Retina (tissue), 1 donor: ENCODE results near the gene ARHGEF7.
A peak's percentile ranks its signal among the peaks of the same experiment; 100 is the strongest.

Experiments used
- DNase-seq: peaks from one replicate; pipeline ENCODE4 v3.0.0-alpha.2; 2016

The ARHGEF7 gene

DNA sequence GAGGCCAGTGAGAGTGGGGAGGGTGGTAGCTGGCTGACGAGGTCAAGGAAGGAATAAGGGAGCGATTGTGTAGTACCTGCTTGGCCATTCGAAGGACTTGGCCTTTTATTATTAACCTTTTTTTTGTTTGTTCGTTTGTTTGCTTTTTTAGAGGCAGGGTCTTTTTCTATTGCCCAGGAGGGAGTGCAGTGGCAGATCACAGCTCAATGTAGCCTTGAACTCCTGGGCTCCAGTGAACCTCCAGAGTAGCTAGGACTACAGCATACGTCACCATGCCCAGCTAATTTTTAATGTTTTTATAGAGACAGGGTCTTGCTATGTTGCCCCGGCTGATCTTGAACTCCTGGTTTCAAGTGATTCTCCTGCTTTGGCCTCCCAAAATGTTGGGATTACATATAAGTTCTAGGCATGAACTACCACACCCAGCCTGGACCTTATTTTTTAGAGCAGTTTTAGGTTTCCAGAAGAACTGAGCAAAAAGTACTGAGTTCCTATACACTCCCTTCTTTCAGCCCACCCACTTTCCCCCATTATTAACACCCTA is 25.5 kb downstream of the ARHGEF7 start:
- no peak for DNase-seq

DNA sequence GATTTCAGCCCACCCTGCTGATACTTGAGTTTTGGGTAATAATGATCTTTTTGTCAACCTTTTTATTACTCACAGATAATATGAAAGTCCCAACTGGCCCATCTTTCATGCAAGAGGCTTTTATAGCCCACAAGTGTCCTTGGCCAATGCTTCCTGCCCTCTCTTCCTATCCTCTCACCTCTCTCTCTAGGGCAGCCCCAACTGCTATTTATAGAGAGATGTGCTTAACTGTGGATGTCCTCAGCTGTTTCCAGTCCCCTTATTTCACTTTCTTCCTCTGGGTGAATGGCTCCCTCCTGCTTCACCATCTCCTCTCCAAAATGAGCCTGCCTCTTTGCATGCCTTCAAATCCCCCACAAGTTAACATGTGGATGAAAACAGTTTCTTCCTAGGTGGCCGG is 27.4 kb downstream of the ARHGEF7 start:
- no peak for DNase-seq

DNA sequence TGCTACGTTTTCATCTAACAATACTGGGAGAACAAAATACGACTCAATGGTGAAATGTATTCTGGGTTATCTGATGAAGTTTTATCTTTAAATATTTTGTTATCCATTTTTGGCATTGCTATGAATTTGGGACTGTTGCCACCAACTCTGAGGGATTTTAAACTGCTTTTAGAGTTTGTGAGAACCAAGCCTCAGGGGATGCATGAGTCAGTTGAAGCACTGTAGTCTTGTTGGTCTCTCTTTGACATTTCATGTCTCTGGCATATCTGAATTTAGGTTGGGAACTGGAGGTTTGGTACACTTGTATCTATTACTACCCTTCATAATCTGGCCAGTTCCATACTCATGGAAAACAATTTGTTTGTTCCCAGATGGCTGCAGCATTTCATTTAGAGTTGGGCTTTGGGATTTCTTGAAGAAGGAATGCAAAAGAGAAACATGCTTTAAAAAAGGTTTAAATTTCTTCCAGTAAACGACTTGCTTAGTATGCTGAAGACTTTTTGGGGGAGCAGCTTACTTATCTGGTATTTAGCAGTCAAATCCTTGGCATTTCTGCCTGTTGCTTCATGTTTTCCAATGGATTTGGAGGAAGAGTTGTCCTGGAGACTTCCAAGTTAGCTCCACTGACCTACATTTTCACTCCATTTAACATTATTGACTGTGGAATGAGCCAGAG is 28.9 kb downstream of the ARHGEF7 start:
- DNase-seq: no peak

DNA sequence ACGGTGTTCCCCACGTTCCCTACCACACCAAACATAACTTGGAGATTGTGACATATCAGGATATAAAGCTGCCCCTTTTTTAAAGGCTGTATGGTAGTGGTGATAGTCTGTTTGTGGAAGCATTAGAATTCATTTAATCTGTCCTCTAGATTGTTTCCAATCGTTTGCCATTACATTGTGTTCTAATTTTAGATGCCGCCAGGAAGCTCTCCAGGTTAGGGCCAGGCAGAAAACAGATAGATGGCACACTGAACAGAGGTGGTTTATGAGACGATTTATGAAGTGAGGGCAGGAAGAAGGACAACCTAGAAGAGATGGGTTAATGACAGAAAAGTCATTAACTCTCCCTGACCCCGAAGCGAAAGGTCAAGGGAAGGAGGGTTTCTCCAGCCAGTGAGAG is 30.0 kb downstream of the ARHGEF7 start:
- no peak for DNase-seq

DNA sequence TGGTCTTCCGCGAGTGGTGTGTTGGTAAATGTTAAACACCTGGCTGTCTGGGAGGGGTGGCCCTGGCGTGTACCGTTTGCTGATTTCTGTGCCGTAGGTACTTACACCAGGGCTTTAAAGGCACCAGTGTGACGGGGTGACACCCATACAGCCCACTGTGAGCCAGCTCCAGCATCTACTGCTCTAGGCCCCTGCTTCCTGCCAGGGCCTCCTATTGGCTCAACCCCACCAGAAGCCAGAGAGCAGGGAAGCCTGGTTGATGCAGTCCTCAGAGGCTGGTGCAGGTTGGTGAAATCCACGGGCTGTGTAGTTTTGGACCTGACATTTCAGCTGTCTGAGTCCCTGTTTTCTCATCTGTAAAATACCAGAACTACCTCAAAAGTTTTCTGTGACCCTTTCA is 30.4 kb downstream of the ARHGEF7 start:
- no peak for DNase-seq

DNA sequence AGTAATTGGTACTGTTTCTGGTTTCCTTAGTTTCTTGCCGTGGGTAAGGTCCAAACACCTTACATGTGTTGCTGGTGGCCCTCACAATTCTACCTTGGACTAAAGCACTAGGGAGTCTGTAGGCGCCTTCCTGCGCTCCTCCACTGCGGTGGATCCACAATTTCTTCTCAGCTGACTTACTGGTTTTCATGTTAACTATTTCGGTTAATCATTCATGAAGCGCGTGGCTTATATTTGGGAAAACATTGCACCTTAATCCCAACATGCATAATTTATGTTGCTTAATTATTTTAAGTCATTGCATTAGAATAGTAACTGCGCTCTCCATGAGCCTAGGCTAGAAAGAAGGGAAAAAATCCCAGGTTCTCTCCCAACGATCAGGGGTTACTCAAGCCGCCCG is 37.7 kb downstream of the ARHGEF7 start:
- DNase-seq: no peak

DNA sequence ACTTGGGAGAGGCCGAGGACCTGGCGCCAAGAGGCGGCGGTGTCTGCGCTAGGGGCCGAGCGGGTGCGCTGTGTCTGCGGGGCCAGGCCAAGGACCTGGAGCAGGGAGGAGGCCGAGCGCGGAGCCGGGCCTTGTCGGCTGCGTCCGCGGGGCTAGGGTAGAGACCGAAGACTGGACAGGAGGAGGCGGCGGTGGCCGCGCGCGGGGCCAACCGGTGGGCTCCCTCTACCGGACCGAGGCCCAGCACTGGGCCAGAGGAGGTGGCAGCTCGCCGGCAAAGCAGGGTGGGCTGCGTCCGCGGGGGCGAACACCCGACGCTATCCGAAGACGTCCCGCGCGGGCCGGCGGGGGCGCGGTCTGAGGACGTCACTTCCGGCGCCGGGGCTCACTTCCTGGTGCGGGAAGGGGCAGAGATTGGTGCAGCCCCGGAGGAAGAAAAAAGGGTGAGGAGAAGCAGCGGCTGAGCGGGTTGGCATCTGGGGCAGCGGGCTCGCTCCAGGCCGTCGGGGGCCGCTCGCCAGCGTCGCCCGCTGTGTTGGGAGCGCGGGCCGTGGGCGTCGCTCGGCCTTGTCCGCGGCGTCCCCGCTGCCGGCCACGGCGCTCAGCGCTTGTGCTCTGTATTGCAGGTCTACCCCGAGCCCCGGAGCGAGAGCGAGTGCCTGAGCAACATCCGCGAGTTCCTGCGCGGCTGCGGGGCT is 38.3 kb downstream of the ARHGEF7 start:
- DNase-seq: peak; percentile 100

DNA sequence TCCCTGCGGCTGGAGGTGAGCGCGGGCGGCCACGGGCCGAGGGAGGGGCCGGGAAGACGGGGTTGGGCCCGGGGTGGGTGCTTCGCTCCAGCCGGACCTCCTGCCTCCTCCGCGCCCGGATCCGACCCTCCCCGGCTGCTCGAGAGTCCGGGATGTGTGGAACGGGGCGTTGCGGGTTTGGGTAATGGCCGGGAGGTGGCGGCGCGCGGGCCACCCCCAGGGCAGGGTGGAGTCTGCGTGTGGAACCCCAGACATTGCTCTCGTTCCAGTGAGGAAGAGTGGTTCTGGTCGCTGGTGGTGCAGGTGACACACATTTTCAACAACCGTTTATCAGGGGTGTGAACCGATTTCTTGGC is 38.8 kb downstream of the ARHGEF7 start:
- no peak for DNase-seq

DNA sequence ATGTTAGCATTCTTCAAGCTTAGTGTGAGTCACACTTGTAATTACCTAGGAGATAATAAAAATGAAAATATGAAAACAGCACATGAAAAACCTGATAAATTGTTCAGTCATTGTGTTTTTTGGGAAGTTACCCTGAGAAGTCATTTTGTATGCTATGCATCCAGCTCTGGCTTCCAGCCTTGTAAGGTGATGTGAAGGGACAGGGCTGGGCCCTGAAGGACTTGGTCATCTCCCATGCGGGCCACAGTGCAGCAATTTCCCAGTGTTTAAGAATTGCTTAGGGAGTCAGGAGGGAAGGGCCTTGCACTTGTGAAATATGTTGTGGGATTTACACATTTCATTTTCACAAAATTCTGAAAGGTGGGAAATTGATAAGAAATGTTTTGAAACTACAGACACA is 41.3 kb downstream of the ARHGEF7 start:
- DNase-seq: no peak

DNA sequence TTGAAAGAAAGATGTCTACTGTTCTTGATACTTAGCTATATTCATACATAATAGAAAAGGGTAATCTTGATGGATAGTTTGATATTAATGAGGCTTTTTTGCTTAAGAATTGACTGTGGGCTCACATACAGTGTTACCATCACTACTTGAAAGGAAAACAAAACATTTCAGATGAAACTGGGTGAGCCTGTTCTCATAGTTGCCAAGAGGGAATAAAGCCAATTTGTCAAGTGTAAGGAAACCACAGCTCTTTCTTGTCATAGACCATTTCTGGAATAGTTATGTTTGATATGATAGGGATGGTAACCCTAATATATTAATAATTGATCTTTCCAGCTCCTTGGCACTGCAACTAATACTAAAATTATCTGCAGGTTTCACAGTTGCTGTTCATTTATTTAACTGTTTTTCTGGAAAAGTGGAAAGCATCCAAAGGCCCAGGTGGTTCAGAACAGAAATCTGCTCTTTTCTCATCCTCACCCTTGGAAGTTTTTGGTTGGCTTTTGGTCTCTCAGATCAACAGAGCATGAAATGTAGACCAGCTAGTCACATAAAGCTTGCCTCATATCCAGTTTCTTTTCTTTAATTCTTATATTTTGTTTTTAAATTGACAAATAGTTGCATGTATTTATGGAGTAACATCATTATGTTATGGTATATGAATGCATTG is 43.2 kb downstream of the ARHGEF7 start:
- DNase-seq: no peak

DNA sequence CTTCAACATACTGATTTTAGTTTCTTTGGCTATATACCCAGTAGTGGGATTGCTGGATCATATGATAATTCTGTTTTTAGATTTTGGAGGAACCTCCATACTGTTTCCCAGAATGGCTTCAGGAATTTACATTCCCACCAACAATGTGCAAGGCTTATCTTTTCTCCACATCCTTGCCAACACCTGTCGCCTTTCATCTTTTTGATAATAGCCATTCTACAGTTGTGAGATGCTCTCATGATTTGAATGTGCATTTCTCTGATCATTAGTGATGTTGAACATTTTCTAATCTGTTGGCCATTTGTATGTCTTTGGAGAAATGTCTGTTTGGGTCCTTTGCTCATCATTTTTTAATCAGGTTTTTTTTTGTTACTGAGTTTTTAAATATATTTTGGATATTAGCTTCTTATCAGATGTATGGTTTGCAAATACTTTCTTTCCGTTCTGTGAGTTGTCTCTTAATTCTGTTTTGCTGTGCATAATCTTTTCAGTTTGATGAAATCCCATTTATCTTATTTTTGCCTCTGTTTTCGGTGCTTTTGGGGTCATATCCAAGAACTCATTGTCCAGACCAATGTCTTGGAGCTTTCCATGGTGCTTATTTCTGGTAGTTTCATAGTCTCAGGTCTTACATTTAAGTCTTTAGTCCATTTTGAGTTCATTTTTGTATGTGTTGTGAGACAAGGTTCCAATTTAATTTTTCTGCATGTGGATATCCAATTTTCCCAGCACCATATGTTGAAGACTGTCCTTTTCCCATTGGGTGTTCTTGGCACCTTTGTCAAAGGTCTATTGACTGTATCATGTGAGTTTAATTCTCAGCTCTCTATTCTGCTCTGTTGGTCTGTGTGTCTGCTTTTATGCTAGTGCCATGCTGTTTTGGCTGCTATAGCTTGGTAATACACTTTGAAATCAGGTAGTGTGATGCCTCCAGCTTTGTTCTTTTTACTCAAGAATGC is 44.5 kb downstream of the ARHGEF7 start:
- DNase-seq: no peak

DNA sequence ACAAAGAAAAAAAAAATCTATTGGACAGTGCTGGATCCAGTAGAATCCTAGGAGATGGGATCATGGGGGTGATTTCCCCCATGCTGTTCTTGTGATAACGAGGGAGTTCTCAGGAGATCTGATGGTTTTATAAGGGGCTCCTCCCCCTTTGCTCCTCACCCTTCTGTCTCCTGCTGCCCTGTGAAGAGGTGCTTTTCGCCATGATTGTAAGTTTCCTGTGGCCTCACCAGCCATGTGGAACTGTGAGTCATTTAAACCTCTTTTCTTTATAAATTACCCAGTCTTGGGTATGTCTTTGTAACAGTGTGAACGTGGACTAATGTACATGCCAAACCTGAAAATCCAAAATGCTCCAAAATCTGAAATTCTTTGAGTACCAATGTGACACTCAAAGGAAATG is 45.5 kb downstream of the ARHGEF7 start:
- no peak for DNase-seq

DNA sequence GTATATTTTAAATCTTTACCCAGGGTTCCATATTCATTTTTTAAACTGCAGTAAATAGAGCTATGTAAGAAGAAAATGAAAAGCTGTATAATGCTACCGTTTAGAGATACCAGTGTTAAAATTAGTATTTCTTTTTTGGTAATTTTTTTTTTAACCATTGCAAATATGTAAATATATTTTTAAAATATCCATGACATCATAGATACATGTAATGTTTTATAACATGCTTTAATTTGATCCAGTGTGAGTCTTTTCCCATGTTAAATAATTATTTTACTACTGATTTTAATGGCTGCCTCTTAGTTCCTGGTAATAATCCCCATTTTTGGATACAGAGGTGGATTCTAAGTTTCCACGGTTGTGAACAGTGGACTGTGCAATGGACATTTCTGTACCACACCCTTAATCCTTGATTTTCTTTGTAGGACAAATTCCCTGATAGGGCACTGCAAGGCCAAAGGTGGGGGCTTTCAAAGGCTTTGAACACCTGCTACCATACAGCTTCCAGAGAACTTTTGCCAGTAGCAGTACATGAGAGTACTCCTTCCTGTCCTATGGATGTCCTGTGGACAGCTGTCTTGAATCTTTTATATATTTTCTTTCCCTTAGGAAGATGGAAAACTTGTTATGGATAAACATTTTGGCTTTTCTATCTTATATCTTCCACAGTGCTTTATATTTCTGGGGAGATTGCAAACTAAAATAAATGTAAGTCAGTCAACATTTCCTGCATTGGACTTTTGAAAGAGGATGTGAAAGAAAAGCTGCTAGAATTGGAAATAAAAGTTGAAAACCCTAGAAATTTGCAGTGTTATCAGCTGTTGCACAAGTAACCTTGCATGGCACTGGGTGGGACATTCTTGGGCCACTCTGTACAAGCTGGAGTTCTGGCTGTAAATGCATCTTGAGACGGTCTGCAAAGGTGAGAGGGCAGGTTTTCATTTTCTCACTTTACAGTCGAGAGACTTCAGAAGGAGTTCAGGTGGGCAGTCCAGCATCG is 46.8 kb downstream of the ARHGEF7 start:
- DNase-seq: no peak

DNA sequence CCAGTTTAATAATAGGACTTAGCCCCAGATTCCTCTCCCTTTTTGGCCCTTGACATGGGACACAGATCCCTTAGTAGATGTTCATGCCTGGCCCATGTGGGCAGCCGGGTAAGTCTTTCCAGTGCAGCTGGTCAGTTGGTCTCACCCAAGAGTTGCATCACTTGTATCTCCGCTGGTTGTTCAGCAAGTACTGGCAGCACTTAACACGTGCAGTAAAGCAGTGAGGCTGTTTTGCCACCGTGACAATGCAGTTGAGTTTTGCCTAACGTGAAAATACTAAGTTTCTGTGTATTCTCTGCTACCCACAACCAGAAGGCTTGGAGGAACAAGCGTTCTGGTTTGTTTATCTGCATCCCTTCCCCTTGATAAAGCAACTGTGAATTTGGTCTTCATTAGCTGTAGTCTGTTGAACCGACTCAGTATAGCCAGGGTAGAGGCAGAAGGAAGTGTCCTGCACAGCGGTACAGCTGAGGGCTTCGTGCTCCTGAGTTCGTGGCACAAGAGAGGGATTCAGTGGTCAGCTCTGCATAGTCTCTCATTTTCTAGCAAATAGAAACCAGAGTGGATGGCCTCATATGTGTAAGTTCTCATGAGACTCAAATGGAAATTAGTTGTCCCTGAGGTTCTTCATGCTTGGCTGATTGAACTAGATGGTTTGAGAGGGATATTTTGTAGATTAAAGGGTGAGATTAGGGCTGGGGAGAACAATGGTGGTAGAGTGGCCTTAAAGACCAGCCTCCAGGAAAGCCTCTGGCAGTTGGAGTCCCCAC is 50.3 kb downstream of the ARHGEF7 start:
- no peak for DNase-seq

DNA sequence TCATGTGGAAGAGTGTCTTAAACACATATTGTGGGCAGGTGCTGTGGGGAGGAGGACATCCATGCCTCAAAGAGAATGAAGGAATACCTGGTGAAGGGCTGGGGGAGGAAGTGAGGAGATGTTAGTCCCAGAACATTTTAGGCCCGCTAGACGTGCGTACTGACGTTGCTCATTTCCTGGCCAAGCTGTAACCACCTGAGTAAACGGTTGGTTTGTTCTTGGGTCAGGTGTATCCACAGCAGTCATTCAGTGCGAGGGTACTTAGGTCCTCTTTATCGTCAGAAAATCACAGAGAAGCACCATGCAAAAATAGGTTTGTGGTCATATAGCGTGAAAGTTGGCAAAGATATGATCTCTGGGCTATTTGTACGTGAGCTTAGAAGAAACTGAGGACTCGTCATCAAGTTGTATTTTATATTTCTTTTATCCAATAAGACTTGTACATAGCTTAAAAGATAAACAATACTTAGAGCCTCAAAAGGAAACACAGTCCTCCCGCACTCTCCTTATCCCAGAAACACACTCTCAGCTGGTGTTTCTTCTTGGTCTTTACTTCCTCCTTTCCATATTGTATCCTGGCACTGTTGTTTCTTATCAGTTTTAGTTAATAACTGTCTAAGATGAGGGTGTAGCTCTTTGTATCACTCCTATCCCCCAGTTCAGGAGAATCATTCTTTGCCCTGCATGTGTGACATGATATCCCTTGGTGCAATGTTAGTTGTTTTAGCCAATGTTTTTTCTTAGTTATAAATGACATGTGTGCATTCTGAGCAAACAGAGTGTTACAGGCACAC is 52.0 kb downstream of the ARHGEF7 start:
- no peak for DNase-seq

DNA sequence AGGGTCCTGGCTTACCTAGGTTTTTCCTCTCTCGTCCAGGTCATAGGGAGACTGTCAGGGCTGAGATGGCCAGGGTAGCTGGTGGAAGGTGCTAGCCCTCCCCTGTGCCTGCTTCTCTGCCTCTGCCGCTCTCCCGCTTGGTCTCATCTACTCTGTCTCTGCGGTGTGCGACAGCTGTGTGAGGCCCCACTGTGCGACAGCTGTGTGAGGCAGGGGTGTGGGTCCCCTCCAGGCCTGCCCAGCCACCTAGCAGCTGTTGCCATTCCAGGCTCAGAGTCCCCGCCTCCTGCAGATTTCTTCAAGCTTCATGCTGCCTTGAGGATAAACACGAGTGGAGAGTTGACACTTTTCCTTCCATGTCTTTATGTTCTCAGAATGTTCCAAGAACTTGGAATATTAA is 53.0 kb downstream of the ARHGEF7 start:
- no peak for DNase-seq

DNA sequence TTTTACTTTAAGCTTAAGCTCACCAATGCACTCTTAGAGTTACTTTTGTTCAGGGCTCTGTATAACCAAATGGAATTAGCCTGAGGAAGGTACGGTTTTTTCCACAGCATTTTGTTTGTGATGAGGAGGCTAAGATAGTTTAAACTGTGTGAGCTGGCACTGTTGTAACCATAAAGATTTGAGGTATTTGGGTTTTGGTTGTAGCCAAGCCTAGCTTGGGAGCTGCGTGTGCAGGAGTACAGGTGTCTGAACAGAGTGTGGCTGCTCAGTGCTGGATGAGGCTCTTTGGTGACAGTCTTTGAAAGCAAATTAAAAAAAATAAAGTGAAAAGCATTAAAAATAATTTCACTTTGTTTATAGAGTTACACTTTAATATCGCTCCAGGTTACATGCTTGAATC is 56.0 kb downstream of the ARHGEF7 start:
- DNase-seq: no peak

DNA sequence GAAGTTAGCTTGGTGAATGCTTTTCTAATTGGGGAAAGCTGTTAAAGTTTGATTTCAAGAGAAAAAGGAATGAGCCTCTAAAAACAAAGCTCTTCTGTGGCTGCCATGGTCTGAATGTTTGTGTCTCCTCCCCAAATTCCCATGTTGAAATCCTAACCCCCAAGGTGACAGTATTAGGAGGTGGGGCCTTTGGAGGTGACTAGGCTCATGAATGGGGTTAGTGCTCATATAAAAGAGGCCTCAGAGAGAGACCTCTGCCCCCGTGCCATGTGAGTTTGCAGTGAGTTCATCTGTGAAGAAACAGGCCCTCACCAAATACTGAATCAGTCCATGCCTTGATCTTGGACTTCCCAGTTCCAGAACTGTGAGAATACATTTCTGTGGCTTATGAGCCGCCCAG is 56.5 kb downstream of the ARHGEF7 start:
- no peak for DNase-seq

DNA sequence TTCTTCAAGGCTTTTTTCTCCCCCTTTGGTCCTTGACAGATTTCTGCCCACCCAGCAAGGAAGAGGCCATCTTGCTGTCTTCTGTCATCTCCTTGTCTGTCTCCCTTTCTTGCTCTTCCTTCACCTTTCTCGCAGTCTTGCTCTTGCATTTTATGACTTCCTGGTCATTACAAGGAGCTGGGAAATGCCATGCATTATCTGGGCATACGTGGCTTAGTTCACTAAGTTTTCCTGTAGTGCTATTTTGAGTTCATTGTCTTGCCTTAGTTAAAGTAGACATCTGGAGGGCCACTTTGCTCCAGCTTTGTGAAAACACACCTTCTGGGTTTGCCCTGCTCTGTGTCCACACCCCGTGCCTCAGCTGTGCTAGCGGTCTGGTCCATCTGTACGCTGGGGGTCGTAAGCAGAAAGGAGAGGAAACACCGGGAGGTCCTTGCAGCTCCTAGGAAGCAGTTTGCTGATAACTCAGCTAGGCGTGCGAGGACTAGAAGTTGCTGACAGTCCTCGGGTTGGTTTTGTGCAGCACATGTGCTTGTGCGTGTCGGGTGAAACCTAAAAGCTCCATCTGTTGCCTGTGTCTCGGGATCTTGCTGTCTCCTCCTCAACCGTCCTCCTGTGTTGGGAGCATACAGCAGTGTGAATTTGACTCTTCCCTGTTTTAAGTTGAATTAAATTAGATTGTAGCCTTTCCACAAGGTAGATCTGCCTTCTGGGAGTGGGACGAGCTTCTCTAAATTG is 59.4 kb downstream of the ARHGEF7 start:
- no peak for DNase-seq
